Fibroblast of villous mesenchyme (primary cell): ENCODE data around the gene CHPT1. TPM values are rescaled to one million over a fixed set of nuclear protein-coding genes. Genes with fewer than 3 reads are reported as not detected.

Source experiments
- DNase-seq: peaks from one replicate; pipeline ENCODE4 v3.0.0-alpha.2; 2010; ENCODE audit warnings: low read depth
- H3K4me3 ChIP-seq: 2 replicates; pipeline ENCODE4 v1.5.1; 2011; ENCODE audit warnings: low read depth, mild to moderate bottlenecking, low read length
- CTCF ChIP-seq: IDR thresholded peaks from 2 replicates; pipeline ENCODE4 v1.5.1; 2012; ENCODE audit warnings: low read depth, mild to moderate bottlenecking, low read length; ENCODE audit not compliant: insufficient read depth
- total RNA-seq: library from RNA; depleted of rRNA; stranded (reverse); fragments of >200 nt; gene quantifications from 2 replicates; pipeline ENCODE4 v1.2.3, GENCODE V29; 2012

CHPT1 gene
- total RNA-seq, 1 donor = 35.4 TPM

- no peak overlapping the region for H3K4me3 ChIP-seq
- no peak for DNase-seq
- no peak for TF ChIP-seq CTCF
Measured at GRCh38 chr12:101703487-101703886, 6.0 kb downstream of the CHPT1 start.

- no peak for TF ChIP-seq CTCF
- H3K4me3 ChIP-seq = no peak overlapping the region
- no peak for DNase-seq
Measured at GRCh38 chr12:101706403-101706802, 9.0 kb downstream of the CHPT1 start.

- no peak overlapping the region for H3K4me3 ChIP-seq
- DNase-seq = peak; percentile 66
- no peak for TF ChIP-seq CTCF
Measured at GRCh38 chr12:101707131-101707782, 9.8 kb downstream of the CHPT1 start.

GRCh38 chr12:101710288-101710687 lies 12.8 kb downstream of the CHPT1 start:
- DNase-seq = no peak
- TF ChIP-seq CTCF = no peak
- no peak overlapping the region for H3K4me3 ChIP-seq

GRCh38 chr12:101713059-101713682 lies 15.7 kb downstream of the CHPT1 start:
- peak; percentile 72 for DNase-seq
- TF ChIP-seq CTCF = no peak
- no peak overlapping the region for H3K4me3 ChIP-seq

- no peak overlapping the region for H3K4me3 ChIP-seq
- no peak for TF ChIP-seq CTCF
- DNase-seq = no peak
Measured at GRCh38 chr12:101713930-101714329, 16.5 kb downstream of the CHPT1 start.
